AG04450 (cell line): ENCODE measurements around the gene HMG20A. TPM values are rescaled to one million over a fixed set of nuclear protein-coding genes. Genes with fewer than 3 reads are reported as not detected.

Experiments
- CTCF ChIA-PET: fragments of 300-600, 350-600 bp; formaldehyde crosslinking; extraction: SDS; loops from one replicate; lab custom pipeline; 2022; ENCODE audit warnings: antibody characterized with exemption, inconsistent platforms; lab: Charles Lee
- POLR2A ChIA-PET: fragments of 350-600 bp; formaldehyde crosslinking; extraction: SDS; loops from one replicate; lab custom pipeline; 2021; ENCODE audit warnings: antibody characterized with exemption, inconsistent platforms; lab: Yijun Ruan, JAX
- DNase-seq: peaks from one replicate; pipeline ENCODE4 v3.0.0-alpha.2; 2011; ENCODE audit warnings: low read depth, low spot score
- H3K27ac ChIP-seq: one replicate; pipeline ENCODE4 v1.5.1; 2012; ENCODE audit warnings: low read depth, low read length, control low read depth
- H3K27me3 ChIP-seq: one replicate; pipeline ENCODE4 v1.6.0; 2012; ENCODE audit warnings: low read length; ENCODE audit not compliant: control insufficient read depth, insufficient read depth
- H3K4me3 ChIP-seq: 2 replicates; pipeline ENCODE4 v1.5.1; 2011; ENCODE audit warnings: mild to moderate bottlenecking, low read depth, low read length, control low read depth
- H3K9me3 ChIP-seq: 2 replicates; pipeline ENCODE4 v1.5.1; 2012; ENCODE audit warnings: low read length; ENCODE audit not compliant: control insufficient read depth, insufficient read depth
- polyA plus RNA-seq: library from polyadenylated mRNA; depleted of rRNA; stranded (reverse); fragments of >200 nt; gene quantifications from 2 replicates; pipeline ENCODE4 v1.2.3, GENCODE V29; 2011
- TF ChIP-seq, protein P1 (sequence below): IDR thresholded peaks from 2 replicates; pipeline ENCODE4 v1.5.1; 2011; ENCODE audit warnings: low read depth, low read length, control low read depth, inconsistent platforms

HMG20A gene
- polyA plus RNA-seq, 1 experiment, result 62.5 TPM

DNA sequence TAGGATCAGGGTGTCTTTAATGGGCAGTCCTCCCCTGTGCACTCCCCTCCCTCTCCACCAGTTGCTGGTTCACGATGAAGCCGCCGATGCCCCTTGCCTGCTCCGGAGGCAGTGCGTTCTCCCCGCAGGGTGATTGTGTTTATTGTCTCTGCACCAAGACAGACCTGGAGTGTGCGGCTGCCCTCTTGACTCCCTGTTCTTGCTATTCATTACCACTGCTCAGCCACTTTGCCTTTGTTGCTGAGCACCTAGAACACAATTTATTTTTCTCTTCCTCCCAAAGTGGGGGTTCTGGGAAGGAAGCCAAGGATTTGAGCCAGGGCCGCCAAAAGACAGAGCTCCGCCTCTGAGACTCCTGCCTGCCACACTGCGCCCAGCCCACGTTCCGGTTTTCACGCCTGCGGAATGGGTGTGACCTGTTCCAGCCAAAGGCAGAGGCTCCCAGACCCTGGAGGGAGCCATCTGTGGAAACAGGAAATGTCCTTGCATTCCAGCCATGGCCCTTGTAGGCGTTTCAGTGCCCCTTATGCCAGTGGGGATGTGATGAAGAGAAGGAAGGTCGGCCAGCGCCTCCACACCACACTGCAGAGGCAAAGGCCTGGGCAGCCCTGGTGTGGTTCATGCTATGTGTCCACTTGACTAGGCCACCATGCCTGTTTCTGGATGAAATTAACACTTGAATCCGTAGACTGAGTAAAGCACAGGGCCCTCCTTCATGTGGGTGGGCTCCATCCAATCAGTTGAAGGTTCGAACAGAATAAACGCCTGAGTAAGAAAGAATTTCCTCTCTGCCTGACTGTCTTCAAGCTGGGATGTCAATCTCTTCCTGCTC, 85.8 kb downstream of the HMG20A start:
- Histone ChIP-seq H3K27me3 (no peaks in the 10 kb centered on the region), H3K27ac (no peak overlapping the region), H3K9me3 (peaks cover 4% of the 10 kb centered on the region; the same call in 1 of the 2 replicates), H3K4me3 (no peak overlapping the region)
- TF ChIP-seq, protein P1, sequence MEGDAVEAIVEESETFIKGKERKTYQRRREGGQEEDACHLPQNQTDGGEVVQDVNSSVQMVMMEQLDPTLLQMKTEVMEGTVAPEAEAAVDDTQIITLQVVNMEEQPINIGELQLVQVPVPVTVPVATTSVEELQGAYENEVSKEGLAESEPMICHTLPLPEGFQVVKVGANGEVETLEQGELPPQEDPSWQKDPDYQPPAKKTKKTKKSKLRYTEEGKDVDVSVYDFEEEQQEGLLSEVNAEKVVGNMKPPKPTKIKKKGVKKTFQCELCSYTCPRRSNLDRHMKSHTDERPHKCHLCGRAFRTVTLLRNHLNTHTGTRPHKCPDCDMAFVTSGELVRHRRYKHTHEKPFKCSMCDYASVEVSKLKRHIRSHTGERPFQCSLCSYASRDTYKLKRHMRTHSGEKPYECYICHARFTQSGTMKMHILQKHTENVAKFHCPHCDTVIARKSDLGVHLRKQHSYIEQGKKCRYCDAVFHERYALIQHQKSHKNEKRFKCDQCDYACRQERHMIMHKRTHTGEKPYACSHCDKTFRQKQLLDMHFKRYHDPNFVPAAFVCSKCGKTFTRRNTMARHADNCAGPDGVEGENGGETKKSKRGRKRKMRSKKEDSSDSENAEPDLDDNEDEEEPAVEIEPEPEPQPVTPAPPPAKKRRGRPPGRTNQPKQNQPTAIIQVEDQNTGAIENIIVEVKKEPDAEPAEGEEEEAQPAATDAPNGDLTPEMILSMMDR, result no peak
- no peak for DNase-seq
- POLR2A ChIA-PET, result no interaction called here
- CTCF ChIA-PET, result interaction anchor here (0.5 to 5.0 kb wide), 2 partner anchors 9 to 260 kb away, joined by 4 to 19 read pairs; no protein-coding TSS in a partner anchor

DNA sequence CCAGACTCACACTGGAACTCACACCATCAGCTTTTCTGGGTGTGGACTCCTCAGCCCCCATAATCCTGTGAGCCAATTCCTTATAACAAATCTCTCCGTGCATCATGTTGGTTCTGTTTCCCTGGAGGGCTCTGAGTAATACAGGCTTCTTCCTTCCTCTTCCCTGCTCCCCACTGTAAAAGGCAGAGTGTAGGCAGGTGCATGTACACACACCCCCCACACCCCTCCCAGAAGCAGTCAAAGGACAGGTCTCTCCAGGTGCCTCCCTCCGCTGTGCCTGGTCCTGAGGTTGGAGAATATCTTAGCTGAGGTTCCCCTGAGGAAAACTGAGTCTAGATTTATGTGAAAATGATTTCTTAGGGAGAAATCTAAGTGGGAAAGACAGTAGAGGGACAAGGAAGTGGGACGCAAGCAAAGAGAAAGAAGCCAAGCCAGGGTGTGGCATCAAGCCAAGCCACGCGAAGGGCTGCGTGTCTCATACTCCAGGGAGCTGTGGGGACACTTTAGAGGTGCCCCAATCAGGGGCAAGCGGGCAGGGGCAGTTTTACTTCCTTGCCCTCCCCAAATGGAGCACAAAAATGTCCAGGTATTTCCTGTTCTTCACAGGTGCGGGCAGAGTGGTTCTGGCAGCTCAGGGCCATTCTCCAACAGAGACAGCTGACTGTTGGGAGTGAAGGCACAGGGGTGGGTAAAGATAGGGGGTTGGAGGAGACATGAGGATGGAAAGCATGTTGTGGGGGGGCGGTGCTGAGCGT, 86.6 kb downstream of the HMG20A start:
- ChIA-PET POLR2A (no interaction called here), CTCF (interaction anchor here (2.3 to 5.0 kb wide), 2 partner anchors 10 to 36 kb away, joined by 10 to 19 read pairs; no protein-coding TSS in a partner anchor)
- TF ChIP-seq, protein P1, result no peak
- H3K4me3 ChIP-seq, result no peak overlapping the region
- H3K27ac ChIP-seq, result no peak overlapping the region
- no peak for DNase-seq
- H3K27me3 ChIP-seq, result no peaks in the 10 kb centered on the region
- peaks cover 4% of the 10 kb centered on the region; the same call in 1 of the 2 replicates for H3K9me3 ChIP-seq

DNA sequence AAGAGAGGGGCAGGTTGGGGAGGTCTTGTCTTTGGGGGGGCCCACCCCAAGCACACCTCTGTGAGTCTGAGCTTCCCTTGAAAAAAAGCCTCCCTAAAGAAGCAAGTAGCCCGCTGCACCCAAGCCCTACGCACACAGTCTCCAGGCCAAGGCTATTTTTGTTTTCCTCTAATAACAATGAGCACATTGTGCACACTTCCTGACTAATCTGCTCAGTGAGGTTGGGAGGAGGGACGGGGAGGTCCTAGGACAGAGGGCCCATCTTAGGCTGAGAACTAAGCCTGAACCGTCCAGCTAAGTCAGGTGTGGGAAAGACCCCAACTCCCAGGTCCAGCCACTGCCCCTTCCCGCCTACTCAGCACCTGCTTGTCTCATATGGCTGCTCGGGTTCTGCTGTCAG, 87.2 kb downstream of the HMG20A start:
- no peaks in the 10 kb centered on the region for H3K27me3 ChIP-seq
- peak overlapping the region; percentile 23 for H3K27ac ChIP-seq
- no peak for DNase-seq
- H3K9me3 ChIP-seq, result peaks cover 4% of the 10 kb centered on the region; the same call in 1 of the 2 replicates
- TF ChIP-seq, protein P1, result no peak
- CTCF ChIA-PET, result interaction anchor here (2.3 to 5.0 kb wide), 2 partner anchors 10 to 36 kb away, joined by 10 to 19 read pairs; no protein-coding TSS in a partner anchor
- POLR2A ChIA-PET, result no interaction called here
- no peak overlapping the region for H3K4me3 ChIP-seq

DNA sequence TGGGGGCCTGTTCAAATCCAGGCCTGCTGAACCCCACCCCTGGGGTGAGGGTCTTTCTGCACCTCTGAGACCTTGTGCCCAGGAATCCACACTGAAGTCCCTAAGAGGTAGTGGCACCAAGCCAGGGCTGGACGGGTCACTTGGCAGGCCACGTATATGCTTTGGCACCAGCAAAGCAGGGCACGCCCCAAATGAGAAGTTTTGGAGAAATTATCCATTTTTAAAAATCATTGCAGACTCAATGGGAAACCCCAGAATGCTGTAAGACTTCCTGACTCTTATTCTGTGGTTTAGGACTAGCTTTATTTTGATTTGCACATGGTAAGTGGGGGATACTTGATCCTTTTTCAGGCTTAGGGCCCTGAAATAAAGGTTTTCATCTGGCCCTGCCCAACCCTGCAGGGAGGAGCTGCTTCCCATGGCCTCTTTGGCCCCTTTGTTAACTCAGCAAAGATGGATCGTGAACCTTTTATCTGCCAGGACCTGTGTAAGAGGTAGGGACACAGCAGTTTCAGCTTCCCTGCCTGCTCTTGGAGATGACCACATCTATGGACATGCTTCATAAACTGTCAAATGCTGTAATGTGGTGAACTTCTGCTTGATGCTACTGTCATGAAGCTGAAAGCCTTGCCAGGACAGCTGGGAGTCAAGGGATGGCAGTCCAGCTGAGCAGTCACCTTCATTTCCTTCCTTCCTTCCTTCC, 88.0 kb downstream of the HMG20A start:
- no peak overlapping the region for H3K4me3 ChIP-seq
- POLR2A ChIA-PET, result no interaction called here
- no peaks in the 10 kb centered on the region for H3K27me3 ChIP-seq
- CTCF ChIA-PET, result interaction anchor here (0.5 to 5.0 kb wide), 3 partner anchors 11 to 35 kb away, joined by 6 to 19 read pairs (median 10); no protein-coding TSS in a partner anchor
- H3K9me3 ChIP-seq, result peaks cover 4% of the 10 kb centered on the region; the same call in 1 of the 2 replicates
- TF ChIP-seq, protein P1, result no peak
- peak overlapping the region; percentile 23 for H3K27ac ChIP-seq
- DNase-seq, result no peak
